OCI-LY3 (cell line): Measurements from ENCODE around the gene GPR176.

Experiments used
- H2AFZ ChIP-seq: fragments of 200-600, 300-600 bp; shearing (Covaris generic); 2 replicates; pipeline ENCODE4 v1.6.0; 2014; ENCODE audit warnings: antibody characterized with exemption, low read depth, low read length
- H3K27ac ChIP-seq: fragments of 200-600, 300-600 bp; sonication (generic); 2 replicates; pipeline ENCODE4 v1.5.1; 2014; ENCODE audit warnings: mild to moderate bottlenecking, low read length, moderate library complexity, mixed read lengths
- H3K27me3 ChIP-seq: fragments of 200-600, 300-600 bp; sonication (generic); 2 replicates; pipeline ENCODE4 v1.6.1; 2014; ENCODE audit warnings: low read depth, low read length, mixed read lengths
- H3K36me3 ChIP-seq: fragments of 200-600, 300-600 bp; sonication (generic); replicated peaks from 2 replicates; pipeline ENCODE3; 2014; ENCODE audit warnings: low read depth, low read length, mixed read lengths
- H3K4me1 ChIP-seq: fragments of 300-600, 200-600 bp; sonication (generic); 2 replicates; pipeline ENCODE4 v1.6.1; 2014; ENCODE audit warnings: low read length, mixed read lengths
- H3K4me2 ChIP-seq: fragments of 200-600, 300-600 bp; sonication (generic); 2 replicates; pipeline ENCODE4 v1.6.1; 2014; ENCODE audit warnings: low read length, mixed read lengths
- H3K4me3 ChIP-seq: fragments of 300-600, 200-600 bp; sonication (generic); 2 replicates; pipeline ENCODE4 v1.5.1; 2014; ENCODE audit warnings: antibody characterized with exemption, mild to moderate bottlenecking, low read length, moderate library complexity
- H3K79me2 ChIP-seq: fragments of 300-600, 200-600 bp; shearing (Covaris generic); 2 replicates; pipeline ENCODE4 v1.6.1; 2014; ENCODE audit warnings: mild to moderate bottlenecking, low read length, mixed read lengths
- H3K9ac ChIP-seq: fragments of 300-600, 200-600 bp; shearing (Covaris generic); 2 replicates; pipeline ENCODE4 v1.6.0; 2014; ENCODE audit warnings: mild to moderate bottlenecking, low read length, moderate library complexity
- H3K9me3 ChIP-seq: fragments of 200-600, 300-600 bp; shearing (Covaris generic); 2 replicates; pipeline ENCODE4 v1.6.1; 2014; ENCODE audit warnings: low read length, mixed read lengths; ENCODE audit not compliant: insufficient read depth
- H4K20me1 ChIP-seq: fragments of 200-600, 300-600 bp; sonication (generic); 2 replicates; pipeline ENCODE4 v1.6.1; 2016; ENCODE audit warnings: low read length, mixed read lengths; ENCODE audit not compliant: insufficient read depth
- EZH2phosphoT487 ChIP-seq: fragments of 200-600 bp; shearing (Covaris generic); IDR thresholded peaks from 2 replicates; pipeline ENCODE4 v1.6.1; 2018; ENCODE audit warnings: antibody characterized with exemption, mixed run types, low read depth
- TF ChIP-seq, protein P1 (sequence below): fragments of 200-600, 300-600 bp; sonication (generic); IDR thresholded peaks from 2 replicates; pipeline ENCODE4 v1.5.1; 2014; ENCODE audit warnings: antibody characterized with exemption, low read length, low read depth

Gene GPR176

DNA sequence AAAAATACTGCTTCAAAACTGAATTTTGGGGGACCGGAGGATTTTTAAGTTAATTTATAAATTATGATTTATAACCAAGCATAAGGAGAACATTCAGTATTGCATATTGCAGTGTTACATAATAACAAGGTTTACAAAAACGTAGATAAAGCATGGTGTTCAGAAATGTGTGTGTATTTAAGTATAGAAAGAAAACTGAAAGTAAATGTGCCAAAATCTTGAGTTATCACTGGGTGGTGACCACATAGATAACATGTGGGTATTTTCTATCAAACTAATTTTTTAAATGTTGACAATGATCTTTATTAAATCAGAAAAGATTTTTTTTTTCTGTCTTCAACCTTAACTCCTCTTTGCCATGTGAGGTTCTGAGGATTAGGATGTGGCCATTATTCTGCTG, 46.5 kb upstream of the GPR176 start:
- TF ChIP-seq, protein P1, sequence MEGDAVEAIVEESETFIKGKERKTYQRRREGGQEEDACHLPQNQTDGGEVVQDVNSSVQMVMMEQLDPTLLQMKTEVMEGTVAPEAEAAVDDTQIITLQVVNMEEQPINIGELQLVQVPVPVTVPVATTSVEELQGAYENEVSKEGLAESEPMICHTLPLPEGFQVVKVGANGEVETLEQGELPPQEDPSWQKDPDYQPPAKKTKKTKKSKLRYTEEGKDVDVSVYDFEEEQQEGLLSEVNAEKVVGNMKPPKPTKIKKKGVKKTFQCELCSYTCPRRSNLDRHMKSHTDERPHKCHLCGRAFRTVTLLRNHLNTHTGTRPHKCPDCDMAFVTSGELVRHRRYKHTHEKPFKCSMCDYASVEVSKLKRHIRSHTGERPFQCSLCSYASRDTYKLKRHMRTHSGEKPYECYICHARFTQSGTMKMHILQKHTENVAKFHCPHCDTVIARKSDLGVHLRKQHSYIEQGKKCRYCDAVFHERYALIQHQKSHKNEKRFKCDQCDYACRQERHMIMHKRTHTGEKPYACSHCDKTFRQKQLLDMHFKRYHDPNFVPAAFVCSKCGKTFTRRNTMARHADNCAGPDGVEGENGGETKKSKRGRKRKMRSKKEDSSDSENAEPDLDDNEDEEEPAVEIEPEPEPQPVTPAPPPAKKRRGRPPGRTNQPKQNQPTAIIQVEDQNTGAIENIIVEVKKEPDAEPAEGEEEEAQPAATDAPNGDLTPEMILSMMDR, result no peak
- no peak for TF ChIP-seq EZH2phosphoT487
- Histone ChIP-seq H3K36me3 (peaks cover 20% of the 10 kb centered on the region), H3K9ac (no peak overlapping the region)

DNA sequence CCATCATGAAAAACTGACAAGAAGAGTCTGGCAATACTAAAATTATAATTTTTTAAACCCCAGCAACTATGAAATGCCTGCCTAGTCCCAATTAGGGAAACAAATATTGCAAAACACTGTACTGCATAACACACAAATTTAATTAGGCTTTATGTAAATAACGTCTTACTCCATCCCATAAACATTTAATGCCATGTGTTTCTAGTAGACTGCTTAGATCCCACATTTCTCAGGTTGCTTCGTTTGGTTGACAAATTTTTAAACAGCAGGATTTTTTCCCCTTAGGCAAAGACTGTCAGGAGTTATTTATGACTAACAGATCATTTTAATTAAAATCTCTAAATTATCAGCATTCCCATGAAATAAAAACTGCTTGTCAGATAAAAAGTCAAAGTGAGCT, 43.7 kb upstream of the GPR176 start:
- H3K4me2 ChIP-seq, result no peak overlapping the region
- H3K4me1 ChIP-seq, result peaks cover 23% of the 10 kb centered on the region
- no peak overlapping the region for H3K9ac ChIP-seq
- H3K36me3 ChIP-seq, result peaks cover 38% of the 10 kb centered on the region
- H3K27me3 ChIP-seq, result no peaks in the 10 kb centered on the region
- no peak overlapping the region for H2AFZ ChIP-seq
- no peaks in the 10 kb centered on the region for H4K20me1 ChIP-seq
- no peaks in the 10 kb centered on the region for H3K79me2 ChIP-seq
- H3K4me3 ChIP-seq, result no peak overlapping the region
- TF ChIP-seq EZH2phosphoT487, result no peak
- TF ChIP-seq, protein P1, result no peak
- no peaks in the 10 kb centered on the region for H3K9me3 ChIP-seq
- no peak overlapping the region for H3K27ac ChIP-seq

More for the DNA sequence above, 46.5 kb upstream of the GPR176 start:
- Histone ChIP-seq H2AFZ (no peak overlapping the region), H3K4me3 (no peak overlapping the region), H3K4me2 (no peak overlapping the region), H4K20me1 (no peaks in the 10 kb centered on the region), H3K4me1 (peaks cover 38% of the 10 kb centered on the region), H3K79me2 (no peaks in the 10 kb centered on the region), H3K27ac (no peak overlapping the region), H3K9me3 (no peaks in the 10 kb centered on the region), H3K27me3 (no peaks in the 10 kb centered on the region)

DNA sequence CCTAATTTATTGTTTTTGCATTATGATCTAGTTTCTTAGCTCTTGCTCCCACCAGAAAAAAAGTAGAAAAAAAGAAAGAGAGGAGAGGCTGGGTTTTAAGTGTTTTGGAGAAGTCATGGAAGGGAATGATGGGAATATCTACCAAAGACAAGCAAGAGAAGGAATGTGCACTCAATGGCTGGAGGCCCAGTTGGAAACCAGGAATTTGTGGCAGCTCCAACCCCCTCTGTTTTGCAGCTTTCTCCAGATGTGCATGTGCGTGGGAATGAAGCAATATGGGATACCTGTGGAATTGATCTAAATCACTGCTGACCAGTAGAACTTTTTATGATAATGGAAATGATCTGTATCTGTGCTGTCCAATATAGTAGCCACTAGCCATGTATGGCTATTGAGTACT, 41.0 kb upstream of the GPR176 start:
- Histone ChIP-seq H3K36me3 (peaks cover 43% of the 10 kb centered on the region), H3K4me3 (no peak overlapping the region), H3K9ac (no peak overlapping the region), H3K4me1 (no peaks in the 10 kb centered on the region), H2AFZ (no peak overlapping the region), H3K9me3 (no peaks in the 10 kb centered on the region), H3K27ac (no peak overlapping the region), H3K4me2 (no peak overlapping the region), H4K20me1 (no peaks in the 10 kb centered on the region), H3K79me2 (no peaks in the 10 kb centered on the region), H3K27me3 (no peaks in the 10 kb centered on the region)
- TF ChIP-seq EZH2phosphoT487, result no peak
- TF ChIP-seq, protein P1, result no peak

DNA sequence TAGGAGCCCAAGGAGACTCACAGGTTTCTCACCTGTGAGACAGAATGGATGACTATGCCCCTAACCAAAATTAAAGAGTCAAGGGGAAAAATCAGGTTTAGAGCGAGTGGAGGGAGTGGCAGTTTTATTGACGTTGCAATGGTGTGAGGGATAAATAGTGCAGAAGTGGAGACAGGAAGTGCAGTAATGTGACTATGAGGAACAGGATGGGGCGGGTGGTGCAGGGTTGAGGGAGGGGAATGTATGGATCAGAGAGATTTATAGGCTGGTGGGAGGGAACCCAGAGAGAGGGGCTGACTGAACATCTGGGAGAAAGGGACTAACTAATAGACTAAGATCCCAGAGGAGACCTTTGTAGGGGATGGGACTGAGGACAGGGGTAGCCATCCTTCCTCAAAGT, 40.3 kb upstream of the GPR176 start:
- no peak overlapping the region for H2AFZ ChIP-seq
- H3K4me2 ChIP-seq, result no peak overlapping the region
- TF ChIP-seq, protein P1, result no peak
- TF ChIP-seq EZH2phosphoT487, result no peak
- H3K27ac ChIP-seq, result no peak overlapping the region
- no peaks in the 10 kb centered on the region for H3K4me1 ChIP-seq
- H3K9ac ChIP-seq, result no peak overlapping the region
- peaks cover 45% of the 10 kb centered on the region for H3K36me3 ChIP-seq
- H3K27me3 ChIP-seq, result no peaks in the 10 kb centered on the region
- H3K9me3 ChIP-seq, result no peaks in the 10 kb centered on the region
- H3K79me2 ChIP-seq, result no peaks in the 10 kb centered on the region
- H3K4me3 ChIP-seq, result no peak overlapping the region
- H4K20me1 ChIP-seq, result no peaks in the 10 kb centered on the region
